ENCODE data around the gene UTS2R.
"Not testable (repeated sequence)": the region's sequence is repeated elsewhere in the genome, so short reads cannot be mapped to it uniquely, and the experiment has no call there.

The UTS2R gene

GRCh38 chr17:82411396-82412053, 40.0 kb downstream of the UTS2R start:
- no peak for DNase-seq

- not testable (repeated sequence) for DNase-seq
These were observed 40.5 kb downstream of the UTS2R start for GRCh38 chr17:82412081-82412480.

DNA sequence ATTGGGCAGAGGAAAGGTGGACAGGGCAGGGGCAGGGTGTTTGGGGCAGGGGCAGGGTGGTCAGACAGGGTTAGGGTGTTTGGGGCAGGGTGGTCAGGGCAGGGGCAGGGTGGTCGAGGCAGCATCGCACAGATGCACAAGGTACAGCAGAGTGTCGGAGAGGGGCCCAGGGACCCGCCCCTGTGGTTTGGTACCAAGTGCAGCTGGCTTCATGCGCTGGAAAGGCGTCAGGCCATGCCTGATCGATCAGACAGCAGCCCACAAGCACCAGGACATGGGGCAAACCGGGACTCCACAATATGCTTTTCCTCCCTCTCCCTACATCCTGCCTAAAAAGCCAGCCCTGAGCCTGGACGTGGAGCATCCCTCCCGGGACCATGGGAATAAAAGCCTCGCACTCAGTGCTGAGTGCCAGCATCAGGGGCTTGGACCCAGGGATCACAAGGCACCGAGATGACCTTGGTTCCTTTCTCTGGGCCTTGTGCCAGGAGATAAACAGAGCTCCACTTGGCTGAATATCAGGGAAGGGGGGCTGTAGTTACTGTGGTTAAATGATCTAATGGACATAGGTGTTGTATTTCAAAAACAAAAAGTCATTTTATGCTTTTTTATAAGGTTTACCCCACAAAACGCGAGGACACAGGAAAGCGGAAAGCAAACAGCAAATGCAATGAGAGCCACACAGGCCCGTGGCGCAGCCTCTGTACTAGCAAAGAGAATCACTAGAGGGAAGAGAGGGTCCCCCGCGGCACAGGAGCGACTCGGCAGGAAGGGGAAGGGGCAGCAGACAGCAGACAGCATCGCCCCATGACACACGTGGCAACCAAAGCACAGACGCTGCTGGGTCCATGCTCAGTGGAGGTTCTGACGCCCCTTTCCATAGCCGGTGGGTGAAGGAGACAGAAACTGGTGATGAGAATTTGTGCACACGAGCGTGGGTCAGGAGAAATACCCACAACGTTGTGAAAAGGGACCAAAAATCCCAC, 41.3 kb downstream of the UTS2R start:
- DNase-seq, result no peak

- peak; percentile 54 for DNase-seq
These were observed 43.1 kb downstream of the UTS2R start for GRCh38 chr17:82414548-82415281.

GRCh38 chr17:82415336-82415735, 43.8 kb downstream of the UTS2R start:
- DNase-seq, result no peak

- no peak for DNase-seq
These were observed 44.2 kb downstream of the UTS2R start for GRCh38 chr17:82415786-82416185.

- DNase-seq, result no peak
These were observed 44.7 kb downstream of the UTS2R start for GRCh38 chr17:82416264-82416663.

DNA sequence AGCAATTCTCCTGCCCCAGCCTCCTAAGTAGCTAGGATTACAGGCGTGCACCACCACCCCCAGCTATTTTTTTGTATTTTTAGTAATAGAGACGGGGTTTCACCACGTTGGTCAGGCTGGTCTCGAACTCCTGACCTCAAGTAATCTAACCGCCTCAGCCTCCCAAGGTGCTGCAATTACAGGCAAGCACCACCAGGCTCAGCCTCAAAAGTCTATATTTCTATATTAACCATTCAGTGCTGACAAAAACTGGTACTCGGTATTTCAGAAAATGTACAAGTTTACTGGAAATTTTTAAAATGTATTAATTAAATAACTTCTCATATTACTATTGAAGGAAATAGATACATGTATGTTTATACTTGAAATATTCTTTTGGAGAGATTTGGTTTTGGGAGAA, 45.2 kb downstream of the UTS2R start:
- DNase-seq, result no peak

DNA sequence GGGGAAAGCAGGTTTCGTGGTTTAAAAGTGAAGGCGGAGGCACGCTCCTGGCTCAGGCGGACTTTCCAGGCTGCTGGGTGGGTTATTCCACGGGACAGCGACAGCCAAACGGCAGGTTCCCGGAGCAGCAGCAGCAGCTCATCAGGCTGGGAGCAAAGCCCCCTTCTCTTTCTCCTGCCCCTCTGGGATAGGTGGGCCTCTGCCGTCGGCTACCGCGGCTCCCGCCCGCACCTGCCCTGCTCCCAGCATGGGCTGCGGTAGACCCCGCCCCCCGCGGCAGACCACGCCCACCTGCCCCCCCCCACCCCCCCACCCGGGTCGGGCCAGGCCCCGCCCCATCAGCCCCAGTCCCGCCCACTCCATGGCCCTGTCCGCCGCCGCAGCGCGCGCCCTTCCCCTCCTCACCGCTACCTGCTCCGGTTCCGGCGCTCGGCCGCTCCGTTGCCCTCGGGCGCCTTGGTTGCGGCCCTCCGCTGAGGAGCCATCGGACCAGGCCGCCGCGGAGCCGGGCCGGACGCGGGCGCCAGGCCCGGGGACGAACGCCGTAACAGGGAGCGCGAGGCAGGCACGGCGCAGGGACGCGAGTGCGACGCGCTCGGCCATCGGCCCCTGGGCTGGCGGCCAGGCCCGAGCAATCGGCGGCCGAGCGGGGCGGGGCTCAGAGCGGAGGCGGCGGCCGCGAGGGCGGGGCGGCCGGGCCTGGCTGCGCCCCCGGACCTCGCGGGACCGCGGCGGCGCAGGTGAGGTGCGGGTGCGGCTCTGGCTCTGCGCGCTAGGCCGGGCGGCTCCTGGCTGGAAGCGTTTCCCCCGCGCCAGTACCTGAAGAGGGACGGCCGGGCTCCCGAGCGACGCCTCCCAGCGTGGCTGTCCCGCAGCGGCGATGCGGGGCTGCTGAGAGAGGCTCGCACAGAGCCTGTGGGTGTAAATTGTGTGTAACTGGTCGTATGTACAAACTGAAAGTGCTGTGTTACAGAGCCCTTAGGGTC, 46.7 kb downstream of the UTS2R start, which contains the start of the genes HEXD and OGFOD3:
Gene HEXD (plus strand): TSS at position 347 of the 986 bp plus-strand sequence. CDS start 1,453 bp downstream, outside the sequence.
Gene OGFOD3 (minus strand): TSS at position 586 of the 986 bp plus-strand sequence. CDS start 101 bp downstream, at position 485.
- DNase-seq, result peak; percentile 65

DNA sequence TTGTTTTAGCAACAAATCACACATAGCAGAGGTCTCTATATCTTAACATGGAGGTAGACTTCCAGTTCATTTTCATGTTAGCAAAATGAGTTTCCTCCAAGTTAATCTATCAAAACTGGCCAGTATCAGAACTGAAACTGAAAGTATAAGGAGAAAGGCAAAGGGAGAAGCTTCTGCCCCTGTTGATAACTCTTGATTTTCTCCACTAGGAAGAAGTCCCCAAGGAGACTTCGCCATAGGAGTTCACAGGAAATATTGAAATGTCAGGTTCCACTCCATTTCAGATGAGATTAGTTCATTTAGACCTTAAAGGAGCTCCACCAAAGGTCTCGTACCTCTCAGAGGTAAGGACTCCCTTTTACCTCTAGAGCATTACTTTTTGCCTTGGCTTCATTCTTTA, 48.0 kb downstream of the UTS2R start:
- no peak for DNase-seq

DNA sequence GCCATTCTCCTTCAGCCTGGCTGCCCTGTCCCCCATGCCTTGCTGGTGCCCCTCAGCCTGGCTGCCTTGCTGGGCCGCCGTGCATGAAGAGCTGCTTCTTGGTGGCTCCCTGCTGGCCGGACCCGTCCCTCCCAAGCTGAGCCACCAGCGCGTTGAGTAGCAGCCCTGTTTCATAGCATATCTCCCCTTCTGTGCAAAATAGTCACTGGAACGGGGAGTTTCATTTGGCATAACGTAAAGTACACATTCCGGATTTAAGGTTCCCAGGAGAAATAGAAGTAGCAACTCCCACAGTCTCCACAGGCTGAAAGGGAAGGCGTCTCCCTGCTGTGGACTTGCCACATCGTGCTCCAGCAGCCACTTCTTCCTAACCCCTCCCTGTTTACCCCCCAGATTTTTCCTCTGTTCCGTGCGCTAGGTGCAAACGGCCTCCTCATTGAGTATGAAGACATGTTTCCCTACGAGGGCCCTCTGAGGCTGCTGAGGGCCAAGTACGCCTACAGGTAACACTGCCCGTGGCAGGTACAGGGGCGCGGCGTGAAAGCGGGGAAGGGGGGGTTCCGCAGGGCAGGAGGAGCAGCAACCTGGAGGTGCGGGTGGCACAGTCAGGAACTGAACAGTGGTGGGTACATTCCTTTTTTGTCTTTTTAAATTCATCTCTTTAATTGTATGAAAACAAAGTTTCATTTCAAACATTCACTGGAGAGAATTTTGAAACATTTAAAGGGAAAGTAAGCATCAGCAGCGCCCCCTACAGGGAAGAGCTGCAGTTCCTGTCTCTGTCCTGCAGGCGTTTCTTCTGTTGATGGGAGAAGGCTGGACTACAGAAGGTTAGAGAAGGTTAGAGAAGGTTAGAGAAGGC, 52.7 kb downstream of the UTS2R start:
- DNase-seq, result no peak

- no peak for DNase-seq
These were observed 53.2 kb downstream of the UTS2R start for GRCh38 chr17:82424863-82425159.
